ENCODE data around the gene AATK. TPM values are rescaled to one million over a fixed set of nuclear protein-coding genes. Genes with fewer than 3 reads are reported as not detected.

Gene AATK
- polyA plus RNA-seq, 3 donors, result 3.9 to 13.2 (median 5.2) TPM

- H3K27ac ChIP-seq (ENCODE audit: low read depth, low read length), result no peak overlapping the region
- WGBS, 3 donors, result 59 to 74% (median 71%) methylated on average over 8 of the region's 8 CpGs
Observed at GRCh38 chr17:81074875-81075274, 91.1 kb downstream of the AATK start.

GRCh38 chr17:81073967-81074839 is 91.8 kb downstream of the AATK start:
- WGBS, 3 donors, result 89% methylated on average over 42 of the region's 42 CpGs
- H3K27ac ChIP-seq (ENCODE audit: low read depth, low read length), result no peak overlapping the region

- H3K27ac ChIP-seq (ENCODE audit: low read depth, low read length), result no peak overlapping the region
- WGBS, 3 donors, result 73 to 81% (median 76%) methylated on average over 38 to 39 of the region's 39 CpGs
Observed at GRCh38 chr17:81071761-81072741, 94.0 kb downstream of the AATK start.

- H3K27ac ChIP-seq (ENCODE audit: low read depth, low read length), result no peak overlapping the region
- WGBS, 3 donors, result 80 to 90% (median 86%) methylated on average over 25 of the region's 25 CpGs
Observed at GRCh38 chr17:81070541-81071246, 95.3 kb downstream of the AATK start.

GRCh38 chr17:81069135-81069645 is 96.8 kb downstream of the AATK start:
- no peak overlapping the region for H3K27ac ChIP-seq (ENCODE audit: low read depth, low read length)
- WGBS, 3 donors, result 70 to 92% (median 85%) methylated on average over 20 to 23 of the region's 23 CpGs

- WGBS, 3 donors, result 88 to 93% (median 92%) methylated on average over 26 of the region's 26 CpGs
- no peak overlapping the region for H3K27ac ChIP-seq (ENCODE audit: low read depth, low read length)
Observed at GRCh38 chr17:81068411-81069134, 97.4 kb downstream of the AATK start.

GRCh38 chr17:81067391-81067811 is 98.6 kb downstream of the AATK start:
- 79 to 82% (median 80%) methylated on average over 20 of the region's 20 CpGs for WGBS, 3 donors
- H3K27ac ChIP-seq (ENCODE audit: low read depth, low read length), result no peak overlapping the region

Other genes starting within 250 kb of the AATK start
- gene CHMP6, start 174.4 kb downstream of the AATK start, polyA plus RNA-seq, result 10 to 100 TPM; 14.8 to 27.8 (median 26.4) TPM
- 10 to 100 TPM in 2 of 3 donors, 1 to 10 TPM in 1; 6.9 to 23.7 (median 14.9) TPM for gene BAIAP2, start 131.1 kb downstream of the AATK start, polyA plus RNA-seq
- gene PVALEF, start 714 bp downstream of the AATK start, polyA plus RNA-seq, result not detected
- 10 to 100 TPM in 1 of 3 donors, 1 to 10 TPM in 2; 5.0 to 12.7 (median 5.4) TPM for gene CEP131, start 56.7 kb upstream of the AATK start, polyA plus RNA-seq
- gene TEPSIN, start 72.8 kb upstream of the AATK start, polyA plus RNA-seq, result 10 to 100 TPM; 22.7 to 24.7 (median 24.0) TPM
- 10 to 100 TPM; 17.7 to 56.3 (median 46.2) TPM for gene NDUFAF8, start 73.1 kb upstream of the AATK start, polyA plus RNA-seq
- gene SLC38A10, start 129.1 kb upstream of the AATK start, polyA plus RNA-seq, result 100 to 1,000 TPM in 1 of 3 donors, 10 to 100 TPM in 2; 40.7 to 115 (median 80.2) TPM
- gene BAHCC1, start 229.2 kb upstream of the AATK start, polyA plus RNA-seq, result 10 to 100 TPM in 2 of 3 donors, 1 to 10 TPM in 1; 5.6 to 14.4 (median 12.9) TPM